ENCODE results near the gene CBY2.

The CBY2 gene

DNA sequence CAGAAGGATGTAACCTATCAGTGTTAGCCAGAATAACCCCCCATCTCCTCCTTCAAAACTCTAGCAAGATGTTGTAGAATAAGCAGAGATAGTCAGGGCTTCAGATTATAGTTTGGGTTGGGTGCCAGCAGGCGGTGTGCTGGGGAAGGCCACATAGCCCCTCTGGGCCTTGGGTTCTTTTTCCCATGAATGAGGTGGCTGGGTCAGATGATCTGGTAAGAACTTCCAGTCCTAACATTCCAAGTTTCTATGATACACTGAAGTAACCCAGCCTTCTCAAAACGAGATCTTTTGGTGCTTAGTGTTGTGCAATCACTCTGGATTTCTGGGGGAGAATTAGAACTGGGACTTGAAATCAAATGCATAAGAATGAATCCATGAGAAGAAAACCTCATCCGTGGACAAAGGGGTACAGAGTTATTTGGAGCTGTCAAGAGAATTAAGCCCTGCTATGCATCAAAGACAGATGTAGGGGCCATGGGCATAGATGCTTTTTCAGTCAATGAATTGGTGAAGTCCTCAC is 810 bp downstream of the CBY2 start:
- DNase-seq, result no peak

DNA sequence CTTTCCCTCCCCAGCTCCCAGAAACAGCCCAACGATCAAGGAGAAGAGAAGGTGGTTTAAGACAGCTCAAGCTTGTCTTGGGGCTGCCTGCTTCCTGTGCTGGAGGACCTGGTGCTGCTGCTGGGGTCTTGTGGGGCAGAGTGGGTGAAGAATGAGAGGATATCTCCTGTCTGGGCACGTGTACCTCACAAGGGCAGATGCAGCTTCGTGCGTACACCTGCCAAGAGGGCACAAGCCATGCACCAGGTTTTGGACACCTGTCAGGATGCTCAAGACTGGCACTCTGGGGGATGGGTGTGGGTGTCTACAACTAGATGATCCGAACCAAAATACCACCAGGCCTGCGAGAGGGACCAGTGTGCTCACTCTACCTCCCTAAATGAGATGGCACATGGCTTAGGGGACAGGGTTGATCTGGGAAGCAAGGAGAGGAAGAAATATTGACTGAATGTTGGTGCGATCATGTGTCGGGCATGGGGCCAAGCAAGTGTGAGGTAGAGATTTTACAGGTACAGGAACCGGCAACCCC is 2.2 kb downstream of the CBY2 start:
- DNase-seq, result no peak

DNA sequence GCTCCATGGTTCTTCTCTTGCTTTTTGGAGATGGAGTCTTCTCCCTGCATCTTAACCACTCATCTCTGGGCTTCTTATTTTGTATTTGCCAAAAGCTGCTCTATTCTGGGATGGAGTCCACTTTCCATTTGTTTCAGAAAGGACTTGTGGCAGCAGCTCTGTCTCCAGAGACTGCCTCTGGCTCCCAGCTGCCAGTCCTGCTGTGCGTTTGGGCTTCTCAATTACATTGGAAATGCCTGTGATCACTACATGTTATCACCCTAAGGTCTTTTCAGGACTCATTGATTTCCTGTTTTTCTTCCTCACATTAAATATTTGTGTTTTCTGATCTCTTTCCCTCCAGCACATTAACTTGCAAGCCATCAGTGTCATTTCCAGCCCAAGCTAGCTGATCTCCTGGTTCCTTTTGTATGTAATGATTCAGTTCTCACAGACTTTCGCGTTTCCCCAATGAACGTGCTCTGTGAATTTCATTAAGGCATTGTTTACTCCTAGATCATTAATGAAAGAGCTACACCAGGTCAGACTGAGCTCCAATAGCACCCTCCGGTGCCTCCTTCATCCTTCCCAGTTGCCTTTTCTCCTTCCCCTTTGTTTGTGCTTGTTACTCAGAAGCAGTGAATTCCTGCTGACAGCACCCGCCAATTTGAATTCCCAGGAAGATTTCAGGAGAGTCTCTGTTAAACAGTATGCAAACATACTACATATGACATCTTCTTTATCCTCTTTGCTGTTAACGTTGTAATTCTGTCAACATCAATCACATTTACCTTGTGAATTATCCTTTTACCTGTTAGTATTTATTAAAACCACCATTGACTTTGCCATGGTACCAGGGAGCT is 3.0 kb downstream of the CBY2 start:
- no peak for DNase-seq

DNA sequence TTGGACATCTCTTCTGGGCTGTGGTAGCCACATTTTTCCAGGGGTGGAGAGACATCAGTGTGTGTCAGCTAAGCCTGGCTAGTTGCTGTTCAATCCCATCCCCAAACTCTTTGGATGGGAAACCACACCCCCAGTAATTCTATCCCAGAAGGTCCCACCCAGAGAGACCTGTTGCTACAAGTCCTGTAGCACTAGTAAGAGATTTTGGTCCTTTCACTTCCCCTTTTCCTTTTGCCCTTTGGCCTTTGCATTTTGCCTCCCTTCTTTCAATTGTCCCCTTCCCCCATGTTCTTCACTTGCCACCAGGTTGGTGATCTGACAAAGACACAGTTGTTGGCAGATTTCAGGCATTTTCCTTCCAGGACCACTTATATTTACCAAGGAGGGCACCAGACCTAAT is 3.8 kb downstream of the CBY2 start:
- no peak for DNase-seq

DNA sequence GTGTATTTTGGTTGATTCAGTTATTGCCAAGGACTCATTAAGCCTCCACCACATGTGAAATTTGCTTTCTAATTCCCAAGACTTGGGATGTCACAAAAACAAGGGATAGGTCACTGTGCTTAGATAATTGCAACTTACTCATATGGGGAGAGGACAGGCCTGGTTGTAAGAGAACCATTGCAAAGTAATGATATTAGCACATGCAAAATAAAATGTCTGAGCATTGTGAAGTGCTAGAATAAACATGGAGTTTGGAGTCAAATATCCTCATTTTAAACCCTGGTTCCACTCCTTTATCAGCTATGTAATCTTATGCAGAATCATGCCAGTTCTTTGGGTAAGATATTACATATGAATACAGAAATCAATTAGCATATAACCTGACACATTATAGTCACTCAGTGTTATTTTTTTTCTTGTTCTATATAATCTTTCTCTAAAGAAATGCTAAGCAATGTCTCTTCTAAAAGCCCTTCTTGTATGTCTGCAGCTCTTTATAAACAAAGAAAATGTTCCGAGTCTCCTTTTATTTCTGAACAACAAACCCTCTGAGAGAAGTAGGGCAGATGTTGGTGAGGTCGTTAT is 5.5 kb downstream of the CBY2 start:
- DNase-seq, result no peak

DNA sequence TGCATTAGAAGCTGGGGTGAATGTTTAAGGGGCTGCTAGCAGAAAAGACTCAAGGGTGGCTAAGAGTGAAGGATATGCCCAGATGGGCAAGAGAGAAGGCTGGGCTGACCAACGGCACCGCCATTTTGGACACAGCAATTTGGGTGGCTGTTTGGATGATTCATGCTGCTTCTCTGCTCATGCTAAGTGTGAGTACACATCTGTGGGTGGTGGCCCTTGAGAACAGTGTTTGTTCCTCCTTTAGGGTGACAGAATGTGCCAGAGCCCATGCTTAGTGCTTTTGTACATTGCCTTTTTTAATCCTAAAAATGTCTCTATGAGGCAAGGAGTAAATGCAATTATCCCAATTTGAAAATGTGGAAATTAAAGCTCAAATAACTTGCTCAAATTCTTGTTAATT is 9.8 kb downstream of the CBY2 start:
- no peak for DNase-seq

DNA sequence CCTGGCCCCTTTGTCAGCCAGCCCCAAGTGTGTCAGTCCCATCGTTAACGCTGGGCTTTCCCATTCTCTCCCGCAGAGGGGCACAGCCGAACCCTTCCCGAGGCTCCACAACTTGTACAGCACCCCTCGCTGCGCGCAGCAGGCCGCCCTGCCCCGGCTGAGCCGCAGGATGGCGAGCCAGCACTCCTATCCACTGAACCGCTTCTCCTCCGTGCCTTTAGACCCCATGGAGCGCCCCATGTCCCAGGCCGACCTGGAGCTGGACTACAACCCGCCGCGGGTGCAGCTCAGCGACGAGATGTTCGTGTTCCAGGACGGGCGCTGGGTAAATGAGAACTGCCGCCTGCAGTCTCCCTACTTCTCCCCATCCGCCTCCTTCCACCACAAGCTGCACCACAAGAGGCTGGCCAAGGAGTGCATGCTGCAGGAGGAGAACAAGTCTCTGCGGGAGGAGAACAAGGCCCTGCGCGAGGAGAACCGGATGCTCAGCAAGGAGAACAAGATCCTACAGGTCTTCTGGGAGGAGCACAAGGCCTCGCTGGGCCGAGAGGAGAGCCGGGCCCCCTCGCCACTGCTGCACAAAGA is 11.1 kb downstream of the CBY2 start:
- no peak for DNase-seq

DNA sequence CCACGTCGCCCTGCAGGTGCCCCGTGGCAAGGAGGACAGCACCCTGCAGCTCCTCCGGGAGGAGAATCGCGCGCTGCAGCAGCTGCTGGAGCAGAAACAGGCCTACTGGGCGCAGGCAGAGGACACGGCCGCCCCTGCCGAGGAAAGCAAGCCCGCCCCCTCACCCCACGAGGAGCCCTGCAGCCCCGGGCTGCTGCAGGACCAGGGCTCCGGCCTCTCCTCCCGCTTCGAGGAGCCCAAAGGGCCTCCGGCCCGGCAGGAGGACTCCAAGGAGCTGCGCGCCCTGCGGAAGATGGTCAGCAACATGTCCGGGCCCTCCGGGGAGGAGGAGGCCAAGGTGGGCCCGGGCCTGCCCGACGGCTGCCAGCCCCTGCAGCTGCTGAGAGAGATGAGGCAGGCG is 11.6 kb downstream of the CBY2 start:
- no peak for DNase-seq

DNA sequence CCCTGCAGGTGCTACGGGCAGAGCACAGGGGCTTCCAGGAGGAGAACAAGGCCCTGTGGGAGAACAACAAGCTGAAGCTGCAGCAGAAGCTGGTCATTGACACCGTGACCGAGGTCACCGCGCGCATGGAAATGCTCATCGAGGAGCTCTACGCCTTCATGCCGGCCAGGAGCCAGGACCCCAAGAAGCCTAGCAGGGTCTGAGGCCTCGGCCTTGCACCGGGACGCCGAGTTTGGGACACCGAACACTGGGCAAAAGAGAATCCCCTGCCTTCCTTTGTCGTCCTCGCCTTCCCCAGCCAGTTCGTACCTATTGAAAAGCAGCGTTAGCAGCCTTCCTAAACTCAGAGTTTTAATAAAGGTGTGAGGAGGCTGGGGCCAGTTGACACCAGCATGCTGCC is 12.1 kb downstream of the CBY2 start:
- DNase-seq, result no peak

DNA sequence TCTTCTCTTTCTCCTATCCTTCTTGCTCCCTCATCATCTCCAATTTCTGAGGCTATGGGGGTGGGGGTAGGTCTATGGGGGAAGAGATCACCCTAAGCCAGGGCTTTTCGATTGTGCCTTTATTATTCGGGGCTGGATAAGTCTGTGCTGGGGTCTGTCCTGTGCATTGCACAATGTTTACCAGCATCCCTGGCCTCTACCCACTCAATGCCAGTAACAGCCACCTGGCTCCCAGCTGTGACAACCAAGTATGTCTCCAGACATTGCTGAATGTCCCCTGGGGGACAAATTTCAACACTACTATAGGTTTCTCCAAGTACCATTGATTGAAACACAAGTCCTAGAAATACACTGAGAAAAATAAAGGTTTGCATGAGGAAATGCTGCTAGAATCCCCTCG is 13.2 kb downstream of the CBY2 start:
- DNase-seq, result no peak

DNA sequence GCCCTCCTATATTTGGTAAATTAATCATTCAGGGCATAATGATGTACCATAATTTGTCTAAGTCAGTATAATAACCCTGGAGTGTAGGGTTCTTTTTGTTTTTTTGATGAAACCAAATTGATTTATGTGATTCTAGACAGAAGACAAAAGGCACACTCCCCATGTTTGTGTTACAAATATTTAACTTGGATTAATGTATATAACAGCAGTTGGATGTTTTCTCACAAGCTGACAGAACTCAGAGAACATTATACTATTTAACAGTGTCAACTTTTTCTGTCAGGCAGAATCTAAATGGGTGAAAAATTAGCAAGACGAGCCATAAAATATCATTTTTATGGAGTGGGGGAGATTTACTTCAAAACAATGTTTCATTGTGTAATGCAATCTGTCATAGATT is 15.2 kb downstream of the CBY2 start:
- DNase-seq, result no peak

DNA sequence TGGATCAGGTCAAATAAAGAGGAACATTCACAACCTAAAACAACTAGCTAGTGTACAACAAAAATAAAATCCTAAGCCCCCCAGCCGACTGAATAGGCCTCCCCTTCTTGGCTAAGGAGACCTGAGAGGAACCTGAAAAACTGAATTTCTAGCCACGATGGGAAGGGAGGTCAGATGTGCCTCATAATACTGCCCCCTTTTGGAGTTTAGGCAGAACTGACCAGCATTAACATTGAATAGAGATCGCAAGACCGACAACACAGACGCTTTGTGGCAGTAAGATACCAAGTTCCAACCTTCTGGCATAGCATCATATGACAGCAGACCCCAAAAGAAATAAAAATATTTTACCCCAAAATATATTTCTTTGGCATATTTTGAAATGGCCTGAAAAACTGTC is 15.9 kb downstream of the CBY2 start:
- no peak for DNase-seq

DNA sequence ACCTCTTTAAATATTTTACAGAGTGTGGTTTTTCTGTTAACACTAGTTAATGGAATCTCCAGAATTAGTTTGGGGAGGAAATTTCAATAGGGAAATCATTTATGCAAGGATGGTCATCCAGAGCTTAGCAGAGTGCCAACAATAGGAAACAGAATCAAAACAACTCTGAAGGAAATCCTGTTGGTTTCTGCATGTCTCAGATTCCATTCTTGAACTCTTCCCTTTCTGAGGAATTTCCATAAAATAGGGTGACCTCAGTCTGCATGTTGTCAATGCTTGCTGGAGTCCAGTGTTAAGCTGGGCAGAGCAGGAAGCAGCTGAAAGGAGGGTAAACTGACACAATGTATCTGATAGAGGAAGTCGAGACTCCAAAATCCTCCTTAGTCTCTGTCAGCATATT is 16.9 kb downstream of the CBY2 start:
- no peak for DNase-seq

DNA sequence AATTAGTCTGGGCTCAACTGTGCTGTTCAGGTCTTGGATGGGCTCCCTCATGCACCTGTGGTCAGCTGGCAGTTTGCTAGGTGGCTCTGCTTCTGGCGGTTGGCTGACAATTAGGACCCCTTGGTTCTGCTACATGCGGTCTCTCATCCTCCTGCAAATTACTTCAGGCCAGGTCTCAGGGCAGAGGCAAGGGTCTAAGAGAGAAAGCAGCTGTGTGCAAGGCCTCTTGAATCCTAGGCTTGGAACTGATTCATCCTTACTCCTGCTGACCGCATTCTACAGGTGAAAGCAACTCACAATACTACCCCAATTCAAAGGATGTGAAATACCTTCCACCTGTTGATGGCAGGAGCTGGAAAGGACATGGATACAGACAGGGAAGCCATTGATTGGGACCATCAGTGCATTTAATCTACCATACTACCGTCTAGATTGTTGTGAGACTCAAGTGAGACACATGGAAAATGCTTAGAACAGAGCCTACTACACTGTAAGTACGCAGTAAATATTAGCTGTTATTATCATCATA is 19.1 kb downstream of the CBY2 start:
- DNase-seq, result no peak

DNA sequence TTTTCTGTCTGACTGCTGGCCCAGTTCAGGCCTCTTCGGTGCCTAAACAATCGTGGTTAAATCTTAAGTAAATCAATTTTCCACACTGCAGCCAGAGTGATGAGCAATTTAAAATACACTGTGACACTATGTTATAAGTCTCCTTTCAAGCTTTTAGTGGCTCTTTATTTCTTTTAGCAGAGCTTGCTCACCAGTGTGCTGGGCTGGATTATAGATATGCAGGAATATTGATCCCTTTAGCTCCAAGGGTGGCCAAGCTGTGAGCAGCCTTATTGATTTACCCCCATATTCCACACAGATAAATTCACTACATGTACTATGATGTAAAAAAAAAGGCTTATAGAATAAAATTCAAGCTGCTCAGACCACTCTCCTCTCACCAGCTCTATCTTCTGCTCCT is 21.7 kb downstream of the CBY2 start:
- no peak for DNase-seq

DNA sequence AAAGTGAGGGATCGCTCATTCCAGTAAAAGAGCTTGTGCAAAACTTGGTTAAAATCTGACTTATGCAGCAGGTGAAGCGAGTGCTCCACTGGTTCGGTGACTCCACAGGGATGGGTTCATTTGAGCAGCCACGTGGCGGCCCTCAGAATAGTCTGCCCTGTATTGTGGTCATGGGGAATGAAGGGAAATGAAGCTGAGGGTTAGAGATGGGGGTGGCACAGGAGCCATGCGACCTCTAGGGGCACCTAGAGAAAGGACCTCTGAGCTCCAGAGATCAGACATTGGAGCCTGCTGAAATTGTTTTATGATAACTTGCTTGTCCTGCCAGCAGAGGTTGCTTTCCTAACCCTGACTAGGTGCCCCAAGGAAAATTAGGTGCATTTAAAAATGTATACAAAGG is 26.6 kb downstream of the CBY2 start:
- DNase-seq, result no peak

DNA sequence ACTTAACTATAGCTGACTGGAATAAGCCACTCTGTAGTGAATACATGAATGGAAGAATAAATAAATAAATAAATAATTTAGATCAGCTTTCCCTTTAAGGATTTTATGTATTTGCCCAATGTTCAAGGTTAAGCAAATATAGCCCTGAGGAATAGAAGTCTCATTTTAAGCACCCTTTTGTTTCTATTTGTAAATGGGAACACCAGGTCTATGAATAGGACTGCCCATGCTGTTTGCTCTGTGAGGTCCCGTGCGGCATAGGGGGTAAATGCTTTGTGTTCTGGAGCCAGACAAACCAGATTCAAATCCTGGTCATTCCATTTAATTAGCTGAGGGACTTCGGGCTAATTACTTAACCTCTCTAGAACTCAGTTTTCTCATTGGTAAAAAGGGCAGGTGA is 29.3 kb downstream of the CBY2 start:
- no peak for DNase-seq

DNA sequence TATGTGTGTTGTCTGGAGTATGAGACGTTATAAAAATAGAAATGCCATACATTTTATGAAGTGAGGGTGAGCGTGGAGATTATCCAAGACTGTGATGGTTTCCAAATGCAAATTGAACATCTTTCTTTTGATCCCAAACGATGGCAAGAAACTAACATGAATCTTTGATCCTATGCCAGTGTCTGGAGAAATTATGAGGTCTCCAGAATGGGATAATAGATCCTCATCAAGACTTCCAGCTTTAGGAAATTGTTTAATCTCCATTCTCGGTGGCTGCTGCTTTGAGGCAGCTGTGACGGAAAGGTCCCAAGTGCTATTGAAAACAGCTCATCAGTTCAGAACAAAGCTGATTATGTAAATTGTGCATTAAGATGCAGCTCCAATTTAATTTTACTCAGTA is 30.8 kb downstream of the CBY2 start:
- no peak for DNase-seq

DNA sequence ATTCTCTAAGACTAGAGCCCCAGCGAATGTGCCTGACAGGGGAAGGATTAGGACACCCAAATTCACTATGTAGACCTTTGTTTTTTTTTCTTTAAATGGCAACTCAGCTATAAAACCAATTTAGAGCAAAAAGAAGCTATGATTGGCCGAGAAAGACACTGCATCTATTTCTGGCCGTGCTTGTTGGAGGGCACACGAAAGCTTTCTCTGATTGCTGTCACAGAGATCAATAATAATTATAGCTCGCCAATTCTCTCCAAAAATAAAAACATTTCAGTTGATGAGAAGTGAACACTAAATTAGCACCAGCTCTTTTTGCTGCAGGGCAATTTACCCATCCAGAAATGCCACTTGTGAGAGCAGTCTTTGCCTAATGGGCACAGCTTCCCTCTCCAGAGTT is 31.2 kb downstream of the CBY2 start:
- no peak for DNase-seq

DNA sequence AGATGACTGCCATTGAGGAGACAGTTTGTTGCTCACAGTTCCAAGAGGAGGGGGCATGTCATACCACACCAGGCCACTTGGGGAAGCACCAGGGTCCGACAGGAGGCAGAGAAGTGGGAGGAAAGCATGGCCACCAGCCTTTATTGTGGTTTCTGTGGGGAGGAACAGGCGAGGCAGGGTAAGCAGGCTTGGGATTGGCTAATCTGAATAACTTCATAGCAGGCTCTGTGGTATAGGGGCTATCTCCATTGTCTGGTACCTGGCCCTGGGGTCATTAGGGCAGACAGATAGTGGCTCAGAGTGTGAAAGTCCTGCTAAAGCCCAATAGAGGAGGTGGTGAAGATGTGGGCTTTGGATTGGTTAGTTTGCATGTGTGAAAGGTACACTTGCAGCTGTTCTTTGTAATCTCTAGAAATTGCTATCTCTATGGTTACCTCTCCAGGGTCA is 35.5 kb downstream of the CBY2 start:
- no peak for DNase-seq

DNA sequence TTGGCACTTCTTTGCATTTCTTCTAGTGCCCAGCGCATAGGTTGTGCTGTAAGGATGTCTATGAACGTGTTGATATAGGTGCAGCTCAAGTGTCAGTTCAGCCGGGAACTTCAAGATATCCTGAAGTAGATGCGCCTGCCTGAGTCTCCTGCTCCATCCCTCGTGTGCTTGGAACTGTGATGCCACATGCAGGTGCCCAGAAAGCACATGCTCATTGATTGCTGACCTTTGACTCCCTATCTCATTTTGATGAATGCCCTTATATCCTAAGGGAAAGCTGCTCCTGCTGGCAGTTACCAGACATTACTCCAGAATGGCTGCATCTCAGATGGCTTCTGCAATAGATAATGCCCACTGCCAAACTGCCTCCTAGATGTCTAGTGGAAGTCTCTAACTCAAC is 40.9 kb downstream of the CBY2 start:
- DNase-seq, result no peak

DNA sequence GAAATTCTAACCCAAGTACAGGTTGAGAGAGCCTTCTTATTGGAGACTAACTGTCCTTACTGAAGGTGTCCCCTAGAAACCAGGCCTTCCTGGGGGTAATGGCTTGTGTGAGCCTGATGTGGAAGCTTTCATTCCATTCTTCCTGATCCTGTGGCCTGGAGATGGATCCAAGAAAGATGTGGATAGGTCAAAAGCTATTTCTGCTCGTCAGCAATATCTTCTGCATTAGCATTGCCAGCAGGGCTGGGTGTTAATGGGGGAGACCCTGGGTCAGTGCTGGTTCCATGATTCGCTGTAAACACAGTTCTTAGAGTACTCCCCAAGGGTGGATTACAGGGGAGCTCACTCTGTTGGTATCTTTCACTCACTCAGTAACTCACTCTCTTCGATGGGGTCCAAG is 42.9 kb downstream of the CBY2 start:
- no peak for DNase-seq

DNA sequence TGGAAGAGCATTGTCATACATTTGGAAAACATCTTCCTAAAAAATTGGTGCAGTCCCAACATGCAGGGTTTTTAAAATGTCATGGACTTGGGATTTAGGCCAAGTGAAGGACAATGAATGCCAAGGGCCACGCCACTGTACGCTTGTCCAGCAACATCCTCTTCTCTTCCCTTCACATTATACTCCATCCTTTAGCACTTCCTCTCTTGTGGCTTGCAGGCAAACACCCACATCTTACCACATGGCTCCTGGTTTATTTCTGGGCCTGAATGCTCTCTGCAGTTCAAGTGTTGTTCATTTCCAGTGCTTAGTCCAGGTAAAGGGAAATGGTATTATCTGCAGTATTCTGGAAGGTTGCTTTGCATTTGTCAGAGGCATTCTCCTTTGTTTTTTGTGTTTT is 45.0 kb downstream of the CBY2 start:
- no peak for DNase-seq

Measured in CD4-positive, alpha-beta T cell treated with Interferon gamma for 1 hour (primary cell).